COR-L47 (cell line): ENCODE data around the gene CCDC86.

Experiments
- DNase-seq: peaks from one replicate; lab custom pipeline; 2025; lab: John Stamatoyannopoulos, UW

The CCDC86 gene

DNA sequence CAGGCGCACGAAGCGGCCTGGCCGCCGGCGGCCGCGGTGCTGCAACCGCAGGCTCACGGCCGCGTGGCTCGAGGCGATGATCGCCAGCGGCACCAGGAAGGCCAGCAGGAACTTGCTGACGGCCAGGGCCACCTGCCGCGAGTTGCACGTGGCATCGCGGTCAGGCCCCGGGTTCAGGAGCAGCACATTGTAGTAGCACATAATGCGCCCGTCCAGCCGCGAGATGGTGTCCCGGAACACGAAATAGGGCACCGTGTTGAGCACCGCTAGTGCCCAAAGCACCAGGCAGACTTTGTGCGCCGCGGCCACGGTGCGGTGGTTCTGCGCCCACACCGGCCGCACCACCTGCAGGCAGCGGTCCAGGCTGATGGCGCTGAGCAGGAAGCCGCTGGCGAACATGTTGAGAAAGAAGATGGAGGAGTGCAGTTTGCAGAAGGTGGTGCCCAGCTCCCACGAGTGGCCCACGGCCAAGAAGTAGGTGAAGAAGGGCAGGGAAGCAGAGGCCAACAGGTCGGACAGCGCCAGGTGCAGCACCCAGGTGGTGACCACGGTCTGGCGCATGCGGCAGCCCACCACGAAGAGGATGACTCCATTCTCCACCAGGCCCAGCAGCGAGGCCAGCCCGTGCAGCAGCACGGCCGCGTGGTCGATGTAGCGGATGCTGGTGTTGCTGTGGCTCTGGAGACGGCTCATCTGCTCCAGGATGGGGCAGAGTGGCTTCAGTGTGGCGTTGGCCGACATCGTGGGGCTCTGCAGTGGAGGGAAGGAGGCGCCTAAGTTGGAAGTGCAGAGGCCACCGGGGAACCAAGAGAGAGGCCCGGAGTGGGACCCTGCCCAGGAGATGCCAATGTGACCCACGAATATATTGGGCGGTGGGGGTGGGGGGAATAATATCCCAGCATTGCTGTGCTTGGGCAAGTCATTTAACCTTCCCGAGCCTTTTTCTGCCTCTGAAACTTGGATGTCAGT lies 11.4 kb downstream of the CCDC86 start:
- no peak for DNase-seq

DNA sequence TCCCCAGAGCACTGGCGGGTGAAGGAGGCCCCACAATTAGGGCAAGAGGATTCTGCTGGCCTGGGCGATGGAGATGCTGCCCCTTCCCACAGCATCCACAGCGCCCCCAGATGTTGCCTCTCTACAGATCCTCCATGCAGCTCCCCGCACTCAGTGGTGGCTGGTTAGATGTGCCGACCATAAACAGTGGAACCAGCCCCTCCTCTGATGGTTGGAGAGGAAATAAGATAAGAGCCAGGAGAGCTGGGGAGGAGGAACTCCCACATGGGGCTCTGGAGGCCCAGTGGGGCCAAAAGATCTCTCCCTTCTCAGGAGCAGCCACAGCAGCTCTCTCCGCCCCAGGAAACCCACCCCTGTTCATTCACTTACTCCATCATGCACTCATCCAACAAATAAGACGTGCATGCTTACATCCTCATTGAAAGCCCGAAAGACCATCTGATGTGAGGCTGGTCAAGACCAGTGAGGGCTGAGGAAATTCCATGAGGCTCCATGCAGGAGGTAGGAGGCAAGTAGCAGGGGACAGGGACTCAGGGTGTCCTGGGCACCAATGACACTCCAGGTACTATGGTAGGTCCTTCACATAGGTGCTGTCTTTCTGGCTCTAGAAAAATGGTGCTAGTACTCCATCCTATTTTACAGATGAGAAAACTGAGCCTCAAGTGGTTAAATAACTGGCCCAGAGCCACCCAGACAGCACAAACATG lies 12.4 kb downstream of the CCDC86 start:
- DNase-seq = no peak

DNA sequence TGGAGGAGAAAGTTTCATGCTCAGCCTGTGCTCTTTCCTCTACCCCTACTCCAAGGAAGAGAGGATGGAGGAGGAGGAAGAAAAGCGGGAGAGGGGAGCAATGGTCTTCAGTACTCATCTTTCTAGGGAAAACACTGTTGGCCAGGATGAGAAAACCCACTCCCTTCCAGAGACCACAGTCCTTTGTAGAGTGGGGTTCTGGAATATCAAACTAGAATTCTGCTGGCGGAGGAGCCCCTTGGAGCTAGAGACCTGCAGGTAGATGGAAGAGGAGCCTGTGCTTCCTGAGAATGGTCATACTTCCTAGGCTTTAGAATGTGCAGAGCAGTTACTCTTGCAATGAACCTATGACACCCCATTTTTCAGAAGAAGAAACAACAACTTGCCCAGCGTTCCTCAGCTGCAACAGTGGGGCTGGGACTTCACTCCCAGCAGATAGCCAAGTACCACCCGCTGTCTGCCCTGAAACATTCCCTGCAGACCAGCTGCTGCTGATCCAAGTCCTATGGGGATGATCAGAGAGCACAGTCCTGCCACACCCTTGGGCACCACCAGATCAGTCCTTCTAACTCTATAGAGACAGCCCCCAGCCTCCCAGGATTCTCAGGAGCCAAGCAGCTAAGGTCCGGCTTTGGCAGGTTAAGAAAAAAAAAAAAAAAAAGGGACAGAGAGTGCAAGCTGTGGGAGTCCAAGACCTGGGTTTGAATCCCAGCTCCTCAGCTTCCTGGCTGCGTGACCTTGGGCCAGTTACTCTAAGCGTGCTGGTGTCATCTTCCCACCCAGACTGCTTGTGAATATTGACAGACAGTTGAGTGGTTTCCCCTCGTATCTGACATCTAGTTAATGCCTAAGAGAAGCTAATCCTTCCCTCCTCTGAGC lies 13.2 kb downstream of the CCDC86 start:
- no peak for DNase-seq

DNA sequence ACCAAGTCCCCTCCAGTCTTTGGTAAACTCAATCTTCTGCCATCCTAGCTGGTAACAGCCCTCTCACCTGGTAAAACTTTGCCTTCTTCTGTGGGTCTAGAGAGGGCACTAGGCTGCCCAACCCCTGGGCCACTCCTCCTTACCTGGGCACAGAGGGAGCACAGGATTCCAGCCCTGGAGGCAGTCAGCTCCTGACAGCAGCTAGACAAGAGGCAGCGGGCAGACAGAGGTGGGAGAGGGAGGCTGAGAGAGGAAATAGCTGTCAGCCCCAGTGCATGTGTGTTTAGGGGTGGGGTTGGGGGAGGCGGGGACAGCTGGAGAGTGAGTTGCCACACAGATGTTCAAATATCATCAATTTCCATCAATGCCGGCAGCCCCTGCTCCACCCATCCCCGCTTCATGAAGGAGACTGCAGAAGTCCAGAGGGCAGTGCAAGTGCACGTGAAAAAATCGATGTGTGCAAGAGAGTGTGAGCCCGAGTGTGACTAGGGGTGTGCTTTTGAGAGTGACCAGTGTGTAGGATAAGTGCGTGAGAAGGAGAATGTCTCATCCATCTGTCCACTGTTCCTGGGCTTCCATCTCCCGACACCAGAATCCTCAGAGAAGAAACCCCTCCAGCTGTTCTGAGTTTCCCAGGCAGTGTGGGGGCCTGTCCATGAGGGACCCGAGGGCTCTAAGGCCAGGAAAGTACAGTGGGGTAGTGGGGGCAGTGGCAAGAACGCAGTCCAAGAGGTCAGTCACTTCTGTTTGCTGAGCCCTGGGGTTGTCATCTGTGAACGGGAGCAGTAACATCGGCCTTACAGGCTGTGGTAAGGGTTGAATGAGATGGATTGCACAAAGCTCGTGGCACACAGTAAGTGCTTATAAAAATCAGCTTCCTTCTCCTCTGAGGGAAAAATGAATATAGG lies 14.1 kb downstream of the CCDC86 start, which contains the start of gene PTGDR2:
PTGDR2 (minus strand) TSS at position 225 of the 908 bp plus-strand sequence. CDS start 2,228 bp downstream, outside the sequence.
- no peak for DNase-seq

DNA sequence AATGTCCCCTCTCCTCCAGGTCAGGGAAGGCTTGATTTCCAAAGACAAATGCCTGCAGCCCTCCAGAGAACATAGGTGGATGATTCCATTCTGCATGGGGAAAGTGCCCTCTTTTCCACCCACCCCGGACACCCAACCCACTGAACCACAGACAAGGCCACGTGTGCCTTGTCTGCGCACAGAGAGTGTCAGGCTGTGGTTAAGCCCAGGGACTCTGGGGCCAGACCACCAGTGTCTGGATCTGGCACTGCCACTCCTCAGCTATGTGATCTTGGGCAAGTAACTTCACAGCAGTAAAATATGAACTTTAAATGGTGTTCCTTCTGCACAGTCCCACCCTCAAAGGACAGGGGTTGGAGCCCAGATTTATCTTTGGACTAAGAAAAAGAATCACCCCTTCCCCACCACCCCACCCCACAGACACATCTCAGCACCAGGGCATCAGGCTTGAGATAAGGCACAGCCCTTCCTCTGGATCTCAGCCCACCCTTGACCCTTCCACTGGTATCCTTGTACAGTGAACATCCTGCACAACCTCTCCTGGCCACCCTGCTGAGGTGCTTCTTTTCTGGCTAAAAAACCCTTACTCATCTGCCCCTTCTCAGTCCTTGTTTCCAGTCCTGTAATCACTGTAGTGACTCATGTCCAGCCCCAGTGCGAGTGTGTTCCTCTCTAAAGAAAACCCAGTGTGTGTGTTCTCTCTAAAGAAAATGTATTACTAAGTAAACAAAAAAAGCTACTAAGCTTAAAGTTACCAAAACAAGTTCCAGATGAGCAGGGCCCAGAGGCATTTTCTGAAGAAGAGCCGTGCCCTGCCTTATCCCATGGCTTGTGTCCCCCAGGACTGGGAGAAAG lies 15.7 kb downstream of the CCDC86 start:
- DNase-seq = no peak

DNA sequence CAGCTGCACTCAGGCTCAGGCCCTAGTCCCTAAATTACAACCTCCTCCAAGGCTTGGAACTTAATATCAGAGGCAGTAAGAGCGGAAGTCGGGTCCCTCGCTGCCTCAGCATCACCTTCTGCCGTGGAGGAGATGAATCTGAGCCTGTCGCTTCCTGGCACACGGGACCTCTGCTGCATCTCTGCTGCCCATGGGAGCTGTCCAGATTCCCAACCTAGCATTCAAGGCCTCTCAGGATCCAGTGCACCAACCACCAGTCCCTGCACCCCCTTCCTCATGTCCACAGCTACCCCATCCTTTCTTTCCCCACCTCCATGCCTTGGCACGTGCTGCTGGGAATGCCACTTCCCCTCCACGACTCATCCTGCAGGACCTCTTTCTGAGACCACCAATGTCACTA lies 16.3 kb downstream of the CCDC86 start:
- no peak for DNase-seq

DNA sequence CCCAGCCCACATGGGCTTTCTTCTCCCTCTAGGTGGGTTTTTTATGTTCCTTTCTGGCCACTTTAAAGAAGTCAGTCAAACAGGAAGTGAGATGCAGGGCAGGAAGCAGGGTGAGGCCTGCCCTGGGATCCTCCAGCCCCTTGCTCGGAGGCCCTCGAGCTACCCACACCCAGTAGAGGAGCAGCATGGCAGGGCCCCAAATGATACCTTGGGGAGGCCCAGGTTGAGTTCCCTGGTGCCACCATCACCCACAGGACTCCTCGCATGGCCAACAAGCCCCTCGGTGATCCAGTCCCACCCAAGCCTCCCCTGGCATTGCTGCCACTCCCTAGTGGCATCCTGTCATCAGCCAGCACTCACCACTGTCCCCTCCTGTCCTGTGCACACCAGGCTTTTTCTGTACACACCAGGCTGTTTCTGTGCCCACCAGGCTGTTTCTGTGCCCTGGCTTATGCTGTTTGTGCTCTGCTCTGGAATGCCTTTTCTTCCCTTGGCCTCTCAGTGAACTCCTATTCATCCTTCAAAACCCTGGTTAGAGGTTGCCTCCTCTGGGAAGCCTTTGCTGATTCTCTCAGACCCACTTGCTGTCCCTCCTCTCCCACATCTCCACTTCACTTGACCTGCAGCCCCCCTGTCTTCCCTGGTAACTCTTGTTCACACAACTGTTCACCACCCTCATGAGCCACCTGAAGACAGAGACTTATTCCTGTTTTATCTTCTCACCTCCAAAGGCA lies 17.0 kb downstream of the CCDC86 start:
- no peak for DNase-seq

DNA sequence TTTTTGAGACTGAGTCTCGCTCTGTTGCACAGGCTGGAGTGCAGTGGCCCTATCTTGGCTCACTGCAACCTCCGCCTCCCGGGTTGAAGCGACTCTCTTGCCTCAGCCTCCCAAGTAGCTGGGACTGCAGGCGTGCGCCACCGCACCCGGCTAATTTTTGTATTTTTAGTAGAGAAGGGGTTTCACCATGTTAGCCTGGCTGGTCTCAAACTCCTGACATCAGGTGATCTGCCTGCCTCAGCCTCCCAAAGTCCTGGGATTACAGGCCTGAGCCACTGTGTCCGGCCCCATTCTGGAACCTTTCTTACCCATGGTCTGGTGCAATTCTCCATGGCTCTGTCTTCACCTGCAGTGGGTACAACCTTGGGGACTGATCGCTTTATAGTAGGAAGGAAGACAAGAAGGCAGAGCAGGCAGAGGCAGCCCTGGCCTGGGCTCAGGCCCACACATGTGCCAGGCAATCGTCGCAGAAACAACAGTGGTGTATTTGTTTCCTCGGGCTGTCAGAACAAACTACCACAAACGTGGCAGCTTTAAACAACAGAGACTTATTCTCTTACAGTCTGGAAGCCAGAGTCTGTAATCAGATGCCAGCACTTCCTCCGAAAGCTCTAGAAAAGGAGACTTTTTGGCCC lies 17.8 kb downstream of the CCDC86 start:
- DNase-seq = no peak

DNA sequence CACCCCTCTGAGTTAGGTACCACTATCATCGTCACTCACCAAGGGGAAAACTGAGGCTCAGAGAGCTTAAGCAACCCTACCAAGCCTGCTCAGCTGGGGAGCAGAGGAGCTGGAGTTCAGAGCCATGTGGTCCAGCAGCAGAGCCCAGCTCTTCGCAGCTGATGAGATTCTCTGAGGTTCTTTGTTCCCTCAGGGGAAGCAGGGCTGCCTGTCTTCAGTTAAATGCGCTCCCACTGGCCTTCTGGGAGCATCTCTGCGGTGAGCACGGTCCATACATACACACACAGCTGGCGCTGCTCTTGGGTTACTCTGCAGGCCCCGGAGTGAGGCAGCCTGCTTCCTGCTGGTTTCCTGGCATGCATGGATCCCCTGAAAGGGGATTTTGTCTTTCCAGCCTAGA lies 19.0 kb downstream of the CCDC86 start:
- peak; percentile 17 for DNase-seq

DNA sequence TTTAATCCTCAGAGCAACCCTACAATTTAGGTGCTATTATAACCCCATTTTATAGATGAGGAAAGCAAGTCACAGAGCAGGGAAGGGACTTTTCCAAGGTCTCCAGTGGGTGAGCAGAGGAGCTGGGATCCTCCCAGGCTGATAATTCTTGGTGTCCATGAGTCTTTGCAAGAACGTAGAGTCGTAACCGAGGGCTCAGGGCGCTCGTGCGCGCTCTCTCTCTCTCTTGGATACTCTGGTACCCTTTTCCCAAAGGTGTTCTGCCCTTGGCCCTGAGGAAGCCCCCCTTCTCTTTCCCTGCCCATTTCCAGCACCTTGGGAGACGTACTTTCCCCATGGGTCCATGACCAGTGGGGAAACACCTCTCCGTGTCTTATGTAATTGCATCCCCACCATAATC lies 20.3 kb downstream of the CCDC86 start:
- no peak for DNase-seq

DNA sequence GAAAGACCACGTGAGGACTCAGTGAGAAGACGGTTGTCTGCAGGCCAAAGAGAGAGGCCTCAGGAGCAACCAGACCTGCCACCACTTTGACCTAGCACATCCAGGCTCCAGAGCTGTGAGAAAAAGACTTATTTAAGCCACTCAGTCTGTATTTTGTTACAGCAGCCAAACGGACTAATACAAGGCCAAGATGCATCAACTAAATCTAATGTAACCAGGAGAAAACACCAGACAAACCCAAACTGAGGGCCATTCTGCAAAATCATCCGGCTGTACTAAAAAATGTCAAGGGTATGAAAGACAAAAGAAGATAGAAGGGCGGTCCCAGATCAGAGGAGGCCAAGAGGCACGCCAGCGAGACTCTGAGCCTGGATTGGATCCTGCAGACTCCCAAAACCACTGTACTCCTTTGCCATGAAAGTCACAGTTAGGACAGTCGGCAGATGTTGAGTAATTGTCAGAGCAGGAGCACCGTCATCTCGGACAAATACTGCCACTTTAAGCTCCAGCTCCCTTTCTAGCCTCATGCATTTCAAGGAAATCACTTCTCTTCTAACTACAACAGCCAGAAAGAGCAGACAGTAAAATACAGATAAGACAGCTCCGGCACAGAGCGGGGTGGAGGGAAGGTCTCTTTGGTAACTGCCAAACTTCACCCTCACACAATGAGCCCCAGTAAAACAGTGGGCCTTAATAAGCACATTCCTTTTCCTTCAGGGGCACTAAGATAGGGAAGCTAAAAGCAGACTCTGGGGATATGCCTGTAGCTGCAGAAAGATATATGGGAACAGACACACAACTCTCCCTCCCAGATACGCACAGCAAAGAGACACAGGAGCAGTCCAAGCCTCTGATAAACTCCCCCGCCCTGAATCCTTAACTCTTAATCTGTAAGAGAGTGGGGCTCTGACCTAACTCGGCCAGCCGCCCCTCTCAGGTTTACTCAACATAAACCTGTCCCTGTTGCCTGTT lies 21.9 kb downstream of the CCDC86 start:
- DNase-seq = no peak

DNA sequence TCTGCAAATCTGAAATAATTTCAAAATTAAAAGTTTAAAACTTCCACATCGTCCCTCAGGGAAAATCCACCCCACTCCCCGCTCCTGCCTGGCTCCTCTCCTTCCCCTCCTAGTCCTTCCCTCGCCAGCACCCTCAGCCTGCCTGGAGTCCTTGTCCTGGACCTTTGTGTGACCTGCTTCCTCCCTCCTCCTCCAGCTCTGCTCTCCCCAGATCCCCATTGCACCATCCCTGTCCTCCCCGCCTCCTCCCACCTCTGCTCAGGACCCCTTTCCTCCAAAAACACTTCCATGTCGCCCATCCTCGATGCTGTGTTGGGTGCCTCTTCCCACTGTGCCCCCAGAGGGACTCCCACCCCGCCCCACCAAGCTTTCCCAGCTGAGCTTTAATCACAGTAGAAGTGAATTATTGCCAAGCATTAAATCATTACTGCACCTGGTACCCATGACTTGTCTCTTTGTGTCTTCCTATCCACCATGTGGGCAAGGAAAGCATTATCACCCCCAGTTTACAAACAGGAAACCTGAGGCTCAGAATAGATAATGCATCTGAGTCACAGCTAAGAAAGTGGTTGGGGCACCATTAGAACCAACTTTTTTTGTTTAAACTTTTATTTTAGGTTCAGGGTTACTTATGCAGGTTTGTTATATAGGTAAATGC lies 23.1 kb downstream of the CCDC86 start:
- no peak for DNase-seq

DNA sequence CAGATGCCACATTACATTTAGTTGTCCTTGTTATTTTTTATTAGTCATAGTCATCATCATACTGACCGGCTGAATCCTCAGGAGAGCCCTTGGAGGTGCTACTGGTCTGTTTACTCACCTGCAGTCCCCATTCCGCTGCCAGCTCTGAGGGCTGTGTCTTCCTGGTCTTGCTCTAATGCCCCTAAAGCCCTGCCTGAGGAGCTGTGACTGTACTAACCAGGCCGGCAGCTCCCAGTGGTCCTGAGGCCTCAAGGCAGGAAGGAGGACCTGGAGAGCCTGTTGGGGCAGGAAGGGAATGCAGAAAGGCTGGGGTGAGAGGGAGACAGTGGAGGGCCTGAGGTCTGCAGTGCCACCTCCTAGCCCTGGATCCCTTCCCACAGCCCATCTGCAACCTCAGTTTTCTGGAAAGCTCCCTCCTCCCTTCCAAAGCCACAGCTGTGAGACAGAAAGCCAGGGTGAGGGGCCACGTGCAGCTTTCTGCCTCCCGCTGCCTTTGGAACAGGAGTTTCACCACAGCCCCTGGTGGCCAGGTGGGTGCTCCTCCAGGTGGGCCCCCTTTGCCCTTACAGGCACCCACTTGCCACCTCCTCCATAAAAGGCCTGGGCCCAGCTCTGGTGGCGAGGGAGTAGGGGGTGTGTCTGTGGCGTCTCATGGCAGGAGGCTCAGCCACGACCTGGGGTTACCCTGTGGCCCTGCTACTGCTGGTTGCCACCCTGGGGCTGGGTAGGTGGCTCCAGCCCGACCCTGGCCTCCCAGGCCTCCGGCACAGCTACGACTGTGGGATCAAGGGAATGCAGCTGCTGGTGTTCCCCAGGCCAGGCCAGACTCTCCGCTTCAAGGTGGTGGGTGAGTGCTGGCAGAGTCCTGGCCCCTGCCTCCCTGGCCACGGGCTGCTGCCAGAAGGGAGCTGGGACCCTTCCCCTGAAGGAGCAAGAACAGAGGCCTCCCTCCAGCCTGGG lies 25.3 kb downstream of the CCDC86 start, which contains the start of gene ZP1:
ZP1 (plus strand) TSS at position 632 of the 960 bp plus-strand sequence; CDS start at position 652, 20 bp downstream.
- DNase-seq = no peak

DNA sequence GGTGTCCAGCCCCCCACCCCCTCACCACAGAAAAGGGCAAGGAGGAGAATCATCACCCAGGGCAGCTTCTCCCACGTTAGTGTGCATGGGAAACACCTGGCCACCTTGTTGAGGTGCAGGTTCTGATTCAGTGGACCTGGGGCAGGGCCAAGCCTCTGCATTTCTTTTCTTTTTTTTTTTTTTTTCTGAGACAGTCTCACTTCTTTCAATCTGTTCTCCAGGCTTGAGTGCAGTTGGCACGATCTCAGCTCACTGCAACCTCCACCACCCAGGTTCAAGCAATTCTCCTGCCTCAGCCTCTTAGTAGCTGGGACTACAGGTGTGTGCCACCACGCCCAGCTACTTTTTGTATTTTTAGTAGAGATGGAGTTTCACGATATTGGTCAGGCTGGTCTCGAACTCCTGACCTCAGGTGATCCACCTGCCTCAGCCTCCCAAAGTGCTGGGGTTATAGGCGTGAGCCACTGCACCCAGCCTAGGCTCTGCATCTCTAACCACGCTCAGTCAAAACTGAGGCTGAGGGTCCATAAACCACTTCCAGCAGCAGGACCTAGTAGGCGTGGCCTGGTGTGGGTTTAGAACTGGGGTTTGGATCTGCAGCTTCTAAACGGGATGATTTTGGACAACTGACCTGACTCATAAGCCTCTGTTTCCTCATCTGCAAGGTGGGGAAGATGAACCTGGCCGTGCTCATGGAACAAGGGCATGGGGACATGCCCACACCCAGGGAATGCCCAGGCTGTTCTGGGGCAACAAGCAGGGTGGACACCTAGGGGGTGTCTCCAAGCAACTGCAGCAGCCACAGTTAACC lies 26.2 kb downstream of the CCDC86 start:
- DNase-seq = no peak
